GM12878 (cell line): ENCODE measurements around the gene NEURL3. TPM values are rescaled to one million over a fixed set of nuclear protein-coding genes. Genes with fewer than 3 reads are reported as not detected.

Experiments
- CREB1 ChIP-seq: IDR thresholded peaks from 2 replicates; pipeline ENCODE4 v1.6.1; 2012; ENCODE audit warnings: low read depth, mild to moderate bottlenecking, inconsistent platforms
- EZH2 ChIP-seq: IDR thresholded peaks from 2 replicates; pipeline ENCODE4 v1.6.1; 2012; ENCODE audit warnings: low read depth, mild to moderate bottlenecking, control low read depth, inconsistent platforms, low read length, borderline replicate concordance; ENCODE audit not compliant: control insufficient read depth
- HDAC2 ChIP-seq: fragments of 200-600 bp; sonication (generic); IDR thresholded peaks from 2 replicates; pipeline ENCODE4 v1.6.1; 2017
- IKZF2 ChIP-seq, 2 experiments: fragments of 450-650 bp; IDR thresholded peaks; 2 replicates each; pipeline ENCODE4 v1.6.1; 2017; ENCODE audit warnings: mild to moderate bottlenecking in 2 of 2, moderate library complexity in 2 of 2
- KLF5 ChIP-seq: fragments of 450-650 bp; IDR thresholded peaks from 2 replicates; pipeline ENCODE4 v1.6.1; 2014; ENCODE audit warnings: mild to moderate bottlenecking; ENCODE audit not compliant: partially characterized antibody
- MTA3 ChIP-seq: IDR thresholded peaks from 2 replicates; pipeline ENCODE4 v1.6.1; 2012; ENCODE audit warnings: low read length, inconsistent platforms, borderline replicate concordance
- NBN ChIP-seq: fragments of 450-650 bp; IDR thresholded peaks from 2 replicates; pipeline ENCODE4 v1.6.1; 2016
- PAX8 ChIP-seq: fragments of 450-650 bp; IDR thresholded peaks from 2 replicates; pipeline ENCODE4 v1.6.1; 2017; ENCODE audit warnings: mild to moderate bottlenecking, moderate library complexity
- RBBP5 ChIP-seq: fragments of 200-600 bp; sonication (generic); conservative IDR thresholded peaks from 2 replicates; pipeline ENCODE4 v1.6.1; 2016
- RCOR1 ChIP-seq: conservative IDR thresholded peaks from 2 replicates; pipeline ENCODE4 v1.6.1; 2012; ENCODE audit warnings: low read depth, low read length, improper control_type of control experiment
- TAF1 ChIP-seq: IDR thresholded peaks from 2 replicates; pipeline ENCODE4 v1.6.1; 2011; ENCODE audit warnings: mild to moderate bottlenecking, low read depth, low read length, borderline replicate concordance
- USF1 ChIP-seq: IDR thresholded peaks from 2 replicates; pipeline ENCODE4 v1.6.1; 2011; ENCODE audit warnings: borderline replicate concordance, low read depth, mild to moderate bottlenecking, moderate library complexity, mixed read lengths, low read length; ENCODE audit not compliant: insufficient read depth; ENCODE audit errors: extremely low read length
- YY1 ChIP-seq: IDR thresholded peaks from 2 replicates; pipeline ENCODE4 v1.6.1; 2011; ENCODE audit warnings: low read depth, mild to moderate bottlenecking, low read length
- ZBTB4 ChIP-seq: fragments of 450-650 bp; formaldehyde crosslinking; IDR thresholded peaks from 2 replicates; pipeline ENCODE4 v1.4.0; 2022; ENCODE audit warnings: mild to moderate bottlenecking, moderate library complexity
- ZNF274 ChIP-seq: IDR thresholded peaks from one replicate; pipeline ENCODE4 v1.8.0; 2011; ENCODE audit not compliant: insufficient read length, insufficient read depth
- ZSCAN29 ChIP-seq: fragments of 450-650 bp; IDR thresholded peaks from 2 replicates; pipeline ENCODE4 v1.6.1; 2017; ENCODE audit warnings: mild to moderate bottlenecking, moderate library complexity
- polyA plus RNA-seq, 11 experiments: library from polyadenylated mRNA; depleted of rRNA in 4 of 11; unstranded in 6 of 11; stranded (reverse) in 5 of 11; fragments of >200 nt; fragmentation: Nextera tagmentation in 4 of 11; fragmentation: Illumina TruSeq in 1 of 11; extraction: Ambion mirVana in 4 of 11; extraction: Trizol in 1 of 11; gene quantifications; 1 replicate in 1 of 11; 2 replicates in 10 of 11; pipeline versions ENCODE4 v1.2.1 to v1.2.3, GENCODE V29; 2011 to 2016; ENCODE audit warnings: inconsistent platforms in 2 of 11, missing spikeins in 2 of 11, low read depth in 1 of 11
- total RNA-seq, 4 experiments: library from RNA; depleted of rRNA in 3 of 4; stranded (reverse); fragments of >200 nt in 3 of 4; fragmentation: Illumina TruSeq in 1 of 4; extraction: Trizol in 1 of 4; gene quantifications; 2 replicates each; pipeline versions ENCODE4 v1.2.1 to v1.2.3, GENCODE V29; 2013 to 2021
- TF ChIP-seq, protein P1 (sequence below): fragments of 450-650 bp; formaldehyde crosslinking; IDR thresholded peaks from 2 replicates; pipeline ENCODE4 v1.5.0; 2022; ENCODE audit warnings: mild to moderate bottlenecking, missing genetic modification characterization
- TF ChIP-seq, protein P2 (sequence below): IDR thresholded peaks from 2 replicates; pipeline ENCODE4 v1.6.1; 2012; ENCODE audit warnings: low read depth, low read length, improper control_type of control experiment
- TF ChIP-seq, protein P3 (sequence below): IDR thresholded peaks from 2 replicates; pipeline ENCODE4 v1.6.1; 2011; ENCODE audit warnings: low read depth, low read length, improper control_type of control experiment, borderline replicate concordance
- TF ChIP-seq, protein P4 (sequence below): fragments of 450-650 bp; IDR thresholded peaks from 2 replicates; pipeline ENCODE4 v1.6.1; 2017; ENCODE audit warnings: borderline replicate concordance

The NEURL3 gene
- total and polyA plus RNA-seq, 10 of the 15 experiments (the other 5 are each of a cell fraction or from before 2014, with no cell fraction given), result 0.03 to 6.3 (median 0.47) TPM

- TF ChIP-seq, protein P1, sequence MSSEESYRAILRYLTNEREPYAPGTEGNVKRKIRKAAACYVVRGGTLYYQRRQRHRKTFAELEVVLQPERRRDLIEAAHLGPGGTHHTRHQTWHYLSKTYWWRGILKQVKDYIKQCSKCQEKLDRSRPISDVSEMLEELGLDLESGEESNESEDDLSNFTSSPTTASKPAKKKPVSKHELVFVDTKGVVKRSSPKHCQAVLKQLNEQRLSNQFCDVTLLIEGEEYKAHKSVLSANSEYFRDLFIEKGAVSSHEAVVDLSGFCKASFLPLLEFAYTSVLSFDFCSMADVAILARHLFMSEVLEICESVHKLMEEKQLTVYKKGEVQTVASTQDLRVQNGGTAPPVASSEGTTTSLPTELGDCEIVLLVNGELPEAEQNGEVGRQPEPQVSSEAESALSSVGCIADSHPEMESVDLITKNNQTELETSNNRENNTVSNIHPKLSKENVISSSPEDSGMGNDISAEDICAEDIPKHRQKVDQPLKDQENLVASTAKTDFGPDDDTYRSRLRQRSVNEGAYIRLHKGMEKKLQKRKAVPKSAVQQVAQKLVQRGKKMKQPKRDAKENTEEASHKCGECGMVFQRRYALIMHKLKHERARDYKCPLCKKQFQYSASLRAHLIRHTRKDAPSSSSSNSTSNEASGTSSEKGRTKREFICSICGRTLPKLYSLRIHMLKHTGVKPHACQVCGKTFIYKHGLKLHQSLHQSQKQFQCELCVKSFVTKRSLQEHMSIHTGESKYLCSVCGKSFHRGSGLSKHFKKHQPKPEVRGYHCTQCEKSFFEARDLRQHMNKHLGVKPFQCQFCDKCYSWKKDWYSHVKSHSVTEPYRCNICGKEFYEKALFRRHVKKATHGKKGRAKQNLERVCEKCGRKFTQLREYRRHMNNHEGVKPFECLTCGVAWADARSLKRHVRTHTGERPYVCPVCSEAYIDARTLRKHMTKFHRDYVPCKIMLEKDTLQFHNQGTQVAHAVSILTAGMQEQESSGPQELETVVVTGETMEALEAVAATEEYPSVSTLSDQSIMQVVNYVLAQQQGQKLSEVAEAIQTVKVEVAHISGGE (CRISPR knock-in tag), result no peak
- no peak for TF ChIP-seq EZH2
- no peak for TF ChIP-seq ZNF274
- no peak for TF ChIP-seq HDAC2
- no peak for TF ChIP-seq KLF5
- no peak for TF ChIP-seq ZSCAN29
- no peak for TF ChIP-seq PAX8
- no peak for TF ChIP-seq YY1
- no peak for TF ChIP-seq MTA3
- peak; percentile 90 for TF ChIP-seq NBN
- TF ChIP-seq, protein P2, sequence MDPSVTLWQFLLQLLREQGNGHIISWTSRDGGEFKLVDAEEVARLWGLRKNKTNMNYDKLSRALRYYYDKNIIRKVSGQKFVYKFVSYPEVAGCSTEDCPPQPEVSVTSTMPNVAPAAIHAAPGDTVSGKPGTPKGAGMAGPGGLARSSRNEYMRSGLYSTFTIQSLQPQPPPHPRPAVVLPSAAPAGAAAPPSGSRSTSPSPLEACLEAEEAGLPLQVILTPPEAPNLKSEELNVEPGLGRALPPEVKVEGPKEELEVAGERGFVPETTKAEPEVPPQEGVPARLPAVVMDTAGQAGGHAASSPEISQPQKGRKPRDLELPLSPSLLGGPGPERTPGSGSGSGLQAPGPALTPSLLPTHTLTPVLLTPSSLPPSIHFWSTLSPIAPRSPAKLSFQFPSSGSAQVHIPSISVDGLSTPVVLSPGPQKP, result no peak
- TF ChIP-seq TAF1, result no peak
- no peak for TF ChIP-seq USF1
- peak; percentile 87 to 91 for TF ChIP-seq IKZF2 (IDR thresholded peaks at IDR 0.05)
- no peak for TF ChIP-seq RBBP5
- TF ChIP-seq, protein P3, sequence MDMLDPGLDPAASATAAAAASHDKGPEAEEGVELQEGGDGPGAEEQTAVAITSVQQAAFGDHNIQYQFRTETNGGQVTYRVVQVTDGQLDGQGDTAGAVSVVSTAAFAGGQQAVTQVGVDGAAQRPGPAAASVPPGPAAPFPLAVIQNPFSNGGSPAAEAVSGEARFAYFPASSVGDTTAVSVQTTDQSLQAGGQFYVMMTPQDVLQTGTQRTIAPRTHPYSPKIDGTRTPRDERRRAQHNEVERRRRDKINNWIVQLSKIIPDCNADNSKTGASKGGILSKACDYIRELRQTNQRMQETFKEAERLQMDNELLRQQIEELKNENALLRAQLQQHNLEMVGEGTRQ, result no peak
- peak; percentile 91 for TF ChIP-seq CREB1
- no peak for TF ChIP-seq RCOR1
- TF ChIP-seq, protein P4, sequence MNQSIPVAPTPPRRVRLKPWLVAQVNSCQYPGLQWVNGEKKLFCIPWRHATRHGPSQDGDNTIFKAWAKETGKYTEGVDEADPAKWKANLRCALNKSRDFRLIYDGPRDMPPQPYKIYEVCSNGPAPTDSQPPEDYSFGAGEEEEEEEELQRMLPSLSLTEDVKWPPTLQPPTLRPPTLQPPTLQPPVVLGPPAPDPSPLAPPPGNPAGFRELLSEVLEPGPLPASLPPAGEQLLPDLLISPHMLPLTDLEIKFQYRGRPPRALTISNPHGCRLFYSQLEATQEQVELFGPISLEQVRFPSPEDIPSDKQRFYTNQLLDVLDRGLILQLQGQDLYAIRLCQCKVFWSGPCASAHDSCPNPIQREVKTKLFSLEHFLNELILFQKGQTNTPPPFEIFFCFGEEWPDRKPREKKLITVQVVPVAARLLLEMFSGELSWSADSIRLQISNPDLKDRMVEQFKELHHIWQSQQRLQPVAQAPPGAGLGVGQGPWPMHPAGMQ, result no peak
- TF ChIP-seq ZBTB4 (CRISPR knock-in tag), result no peak
These were observed 26.8 kb upstream of the NEURL3 start (continued) for GRCh38 chr2:96531872-96532505.
